PC-9 (cell line): ENCODE measurements around the gene BTNL9. TPM values are rescaled to one million over a fixed set of nuclear protein-coding genes. Genes with fewer than 3 reads are reported as not detected.

Experiments
- Bru-seq: library from RNA; stranded (reverse); fragments of 400-500 nt; gene quantifications from one replicate; lab custom pipeline; 2021; lab: Mats Ljungman, UMichigan
- BruChase-seq, 2 experiments: library from RNA; stranded (reverse); fragments of 400-500 nt; gene quantifications; one replicate each; lab custom pipeline; 2021; lab: Mats Ljungman, UMichigan
- BruUV-seq: library from RNA; stranded (reverse); fragments of 400-500 nt; replicated peaks from 2 replicates; lab custom pipeline; 2021; lab: Mats Ljungman, UMichigan
- CTCF ChIA-PET: fragments of 300-600 bp; sonication (Branson Sonifier 250); formaldehyde crosslinking; loops from one replicate; lab custom pipeline; 2022; ENCODE audit warnings: antibody characterized with exemption; lab: Charles Lee
- POLR2A ChIA-PET: fragments of 300-600 bp; sonication (Branson Sonifier 250); formaldehyde crosslinking; loops from one replicate; lab custom pipeline; 2022; ENCODE audit warnings: antibody characterized with exemption; ENCODE audit not compliant: unreplicated experiment; lab: Charles Lee
- DNase-seq, 2 experiments: peaks; one replicate each; pipeline versions ENCODE4 v3.0.0 to v3.0.0-alpha.2; 2015 to 2022; ENCODE audit warnings: mixed read lengths in 1 of 2
- H2AFZ ChIP-seq: fragments of 200-600 bp; sonication (generic); 2 replicates; pipeline ENCODE4 v1.8.1; 2017; ENCODE audit warnings: antibody characterized with exemption
- H3F3A ChIP-seq: fragments of 200-600 bp; sonication (generic); 2 replicates; pipeline ENCODE4 v1.8.1; 2017; ENCODE audit warnings: antibody characterized with exemption, mild to moderate bottlenecking, low read depth; ENCODE audit not compliant: insufficient read depth
- H3K27ac ChIP-seq: fragments of 200-600 bp; sonication (generic); 2 replicates; pipeline ENCODE4 v1.6.1; 2016; ENCODE audit warnings: mixed run types
- H3K27me3 ChIP-seq: fragments of 200-600 bp; sonication (generic); 2 replicates; pipeline ENCODE4 v1.6.1; 2016; ENCODE audit warnings: low read depth, mixed run types; ENCODE audit not compliant: insufficient read depth
- H3K36me3 ChIP-seq: fragments of 200-600 bp; sonication (generic); 2 replicates; pipeline ENCODE4 v1.6.1; 2016; ENCODE audit warnings: low read depth, mixed run types
- H3K4me1 ChIP-seq: fragments of 200-600 bp; sonication (generic); replicated peaks from 2 replicates; pipeline ENCODE4 v1.6.1; 2016; ENCODE audit warnings: mixed run types; ENCODE audit not compliant: insufficient read depth
- H3K4me2 ChIP-seq: fragments of 200-600 bp; sonication (generic); 2 replicates; pipeline ENCODE4 v1.6.1; 2017; ENCODE audit warnings: mixed run types
- H3K4me3 ChIP-seq: fragments of 200-600 bp; sonication (generic); 2 replicates; pipeline ENCODE4 v1.6.1; 2016; ENCODE audit warnings: mixed run types
- H3K79me2 ChIP-seq: fragments of 200-600 bp; sonication (generic); 2 replicates; pipeline ENCODE4 v1.6.1; 2017; ENCODE audit warnings: low read depth, mixed run types
- H3K9me2 ChIP-seq: fragments of 200-600 bp; sonication (generic); 2 replicates; pipeline ENCODE4 v1.8.1; 2017; ENCODE audit warnings: mild to moderate bottlenecking; ENCODE audit not compliant: insufficient read depth
- H3K9me3 ChIP-seq: fragments of 200-600 bp; sonication (generic); 2 replicates; pipeline ENCODE4 v1.8.1; 2016; ENCODE audit warnings: low read depth; ENCODE audit not compliant: insufficient read depth
- H4K20me1 ChIP-seq: fragments of 200-600 bp; sonication (generic); 2 replicates; pipeline ENCODE4 v1.8.1; 2017; ENCODE audit not compliant: insufficient read depth
- CTCF ChIP-seq: fragments of 200-600 bp; sonication (generic); conservative IDR thresholded peaks from 2 replicates; pipeline ENCODE4 v1.6.1; 2017; ENCODE audit warnings: mixed run types, antibody characterized with exemption, mild to moderate bottlenecking, moderate library complexity
- EZH2 ChIP-seq: fragments of 200-600 bp; sonication (generic); IDR thresholded peaks from 2 replicates; pipeline ENCODE4 v1.8.0; 2017; ENCODE audit warnings: antibody characterized with exemption, low read depth
- intact Hi-C: fragments of 100-400 bp; cut with micrococcal nuclease; formaldehyde crosslinking; loops from one replicate; pipeline ENCODE4 v1.10.0; 2022; ENCODE audit not compliant: unreplicated experiment
- long read RNA-seq: library from polyadenylated mRNA; stranded (forward); transcript quantifications from one replicate; pipeline ENCODE4 v2.0.0, GENCODE V29; 2022
- total RNA-seq: library from RNA; stranded (reverse); gene quantifications from 2 replicates; pipeline ENCODE4 v1.2.3, GENCODE V29; 2021

BTNL9 gene
- total RNA-seq: not detected in 2 replicates
- percentile 11 among the genes with signal in this experiment for Bru-seq, nascent RNA
- BruChase-seq, experiment 1, labeled RNA remaining after a 2-hour chase: percentile 6 among the genes with signal in this experiment
- percentile 17 among the genes with signal in this experiment for BruChase-seq, experiment 2, labeled RNA remaining after a 6-hour chase
- long read RNA-seq: 0 reads

GRCh38 chr5:181039931-181040630, at the start of gene BTNL9:
Gene BTNL9, plus strand, starts transcription at chr5:181040266. Its CDS starts 5,224 bp downstream, at chr5:181045490.
- ChIA-PET POLR2A (no interaction called here), CTCF (no interaction called here)
- Histone ChIP-seq H3K27me3 (peaks cover 97% of the 10 kb centered on the region), H3F3A (no peaks in the 10 kb centered on the region), H3K4me3 (no peak within 1 kb of the TSS), H3K9me2 (no peaks in the 10 kb centered on the region), H3K9me3 (no peaks in the 10 kb centered on the region), H3K79me2 (no peaks in the 10 kb centered on the region), H4K20me1 (no peaks in the 10 kb centered on the region), H3K27ac (no peak within 1 kb of the TSS), H3K36me3 (no peaks in the 10 kb centered on the region), H2AFZ (no peak within 1 kb of the TSS), H3K4me1 (no peaks in the 10 kb centered on the region), H3K4me2 (no peak within 1 kb of the TSS)
- no peak for DNase-seq
- no TSS peak for BruUV-seq
- intact Hi-C loops: loop anchor here (5.0 kb wide), 1 partner anchor 258 kb away; no protein-coding TSS in a partner anchor
- TF ChIP-seq CTCF: no peak
- TF ChIP-seq EZH2: no peak

GRCh38 chr5:180990882-180991242, 49.2 kb upstream of the BTNL9 start:
- intact Hi-C loops: no loop called here
- ChIA-PET POLR2A (no interaction called here), CTCF (no interaction called here)

GRCh38 chr5:181001947-181002346, 38.1 kb upstream of the BTNL9 start:
- H3F3A ChIP-seq: no peaks in the 10 kb centered on the region
- H3K36me3 ChIP-seq: no peaks in the 10 kb centered on the region
- H3K27me3 ChIP-seq: peaks cover 22% of the 10 kb centered on the region
- H3K4me2 ChIP-seq: no peak overlapping the region
- no peaks in the 10 kb centered on the region for H3K9me2 ChIP-seq
- H3K9me3 ChIP-seq: no peaks in the 10 kb centered on the region
- H3K27ac ChIP-seq: no peak overlapping the region
- POLR2A ChIA-PET: no interaction called here
- no peak overlapping the region for H2AFZ ChIP-seq
- H4K20me1 ChIP-seq: no peaks in the 10 kb centered on the region
- intact Hi-C loops: no loop called here
- H3K4me3 ChIP-seq: no peak overlapping the region
- TF ChIP-seq CTCF (no peak), EZH2 (no peak)
- DNase-seq: no peak
- no peaks in the 10 kb centered on the region for H3K4me1 ChIP-seq
- H3K79me2 ChIP-seq: no peaks in the 10 kb centered on the region
- BruUV-seq: no TSS peak
- CTCF ChIA-PET: no interaction called here

More at GRCh38 chr5:180990882-180991242, 49.2 kb upstream of the BTNL9 start:
- Histone ChIP-seq H4K20me1 (no peaks in the 10 kb centered on the region), H3K9me3 (no peaks in the 10 kb centered on the region), H2AFZ (no peak overlapping the region), H3K4me2 (no peak overlapping the region), H3K9me2 (no peaks in the 10 kb centered on the region), H3K4me3 (no peak overlapping the region), H3K4me1 (no peaks in the 10 kb centered on the region), H3K79me2 (no peaks in the 10 kb centered on the region), H3K27me3 (no peaks in the 10 kb centered on the region), H3K36me3 (no peaks in the 10 kb centered on the region), H3F3A (no peaks in the 10 kb centered on the region), H3K27ac (no peak overlapping the region)
- TF ChIP-seq CTCF (no peak), EZH2 (no peak)
- DNase-seq: no peak
- no TSS peak for BruUV-seq
